GM12875 (cell line): ENCODE measurements around the gene WWP2.

Source experiments
- H3K4me3 ChIP-seq: one replicate; pipeline ENCODE4 v1.5.1; 2011; ENCODE audit warnings: low read depth, low read length, control low read depth
- CTCF ChIP-seq: IDR thresholded peaks from 2 replicates; pipeline ENCODE4 v1.5.1; 2011; ENCODE audit warnings: low read depth, mild to moderate bottlenecking, control low read depth, inconsistent platforms, low read length, moderate library complexity, borderline replicate concordance; ENCODE audit not compliant: insufficient read depth

The WWP2 gene

GRCh38 chr16:69924041-69924775 lies 162.1 kb downstream of the WWP2 start:
- TF ChIP-seq CTCF, result no peak
- no peak overlapping the region for H3K4me3 ChIP-seq

- H3K4me3 ChIP-seq, result no peak overlapping the region
- no peak for TF ChIP-seq CTCF
Measured at GRCh38 chr16:69924777-69925191, 162.7 kb downstream of the WWP2 start.

- no peak for TF ChIP-seq CTCF
Measured at GRCh38 chr16:69925311-69925710, 163.2 kb downstream of the WWP2 start.

GRCh38 chr16:69926241-69926640 lies 164.1 kb downstream of the WWP2 start:
- no peak for TF ChIP-seq CTCF
- H3K4me3 ChIP-seq, result no peak overlapping the region

More at GRCh38 chr16:69925311-69925710, 163.2 kb downstream of the WWP2 start:
- H3K4me3 ChIP-seq, result no peak overlapping the region

- H3K4me3 ChIP-seq, result no peak overlapping the region
- TF ChIP-seq CTCF, result no peak
Measured at GRCh38 chr16:69927056-69927757, 165.1 kb downstream of the WWP2 start.

- no peak for TF ChIP-seq CTCF
- H3K4me3 ChIP-seq, result no peak overlapping the region
Measured at GRCh38 chr16:69928856-69929400, 166.8 kb downstream of the WWP2 start.
